Sigmoid colon (tissue), 7 donors: ENCODE results near the gene CD9. TPM values are rescaled to one million over a fixed set of nuclear protein-coding genes. Genes with fewer than 3 reads are reported as not detected.

Source experiments
- DNase-seq: peaks from one replicate; pipeline ENCODE4 v3.0.0-alpha.2; 2019
- H3K27ac ChIP-seq, 4 donors: fragments of 200-600 bp; sonication (generic); one replicate each; pipeline ENCODE4 v1.5.1; 2016 to 2019; ENCODE audit warnings: mild to moderate bottlenecking in 1 of 4
- H3K27me3 ChIP-seq, 3 donors: fragments of 200-600 bp; sonication (generic); one replicate each; pipeline ENCODE4 v1.5.1; 2019; ENCODE audit warnings: mild to moderate bottlenecking in 1 of 3
- H3K36me3 ChIP-seq, 4 donors: fragments of 200-600 bp; sonication (generic); one replicate each; pipeline ENCODE4 v1.5.1; 2016 to 2019
- H3K4me1 ChIP-seq, 4 donors: fragments of 200-600 bp; sonication (generic); one replicate each; pipeline ENCODE4 v1.5.1; 2017 to 2019
- H3K4me3 ChIP-seq, 4 donors: fragments of 200-600 bp; sonication (generic); one replicate each; pipeline ENCODE4 v1.5.1; 2017 to 2019; ENCODE audit warnings: mild to moderate bottlenecking in 2 of 4, moderate library complexity in 1 of 4
- H3K9me3 ChIP-seq, 4 donors: fragments of 200-600 bp in 3 of 4; sonication (generic) in 3 of 4; one replicate each; pipeline versions ENCODE4 v1.5.1 to v1.6.1; 2013 to 2019
- CTCF ChIP-seq, 4 experiments: fragments of 450-650 bp in 3 of 4; fragments of 200-600 bp in 1 of 4; IDR thresholded peaks; one replicate each; pipeline ENCODE4 v1.5.1; 2016 to 2019; ENCODE audit warnings: antibody characterized with exemption in 4 of 4, mild to moderate bottlenecking in 3 of 4, moderate library complexity in 2 of 4
- EP300 ChIP-seq, 4 donors: sonication (generic); formaldehyde crosslinking; IDR thresholded peaks; one replicate each; pipeline ENCODE4 v1.6.1; 2017; ENCODE audit warnings: antibody characterized with exemption in 4 of 4
- POLR2A ChIP-seq, 2 donors: fragments of 450-650 bp; IDR thresholded peaks; one replicate each; pipeline ENCODE4 v1.6.1; 2016; ENCODE audit warnings: antibody characterized with exemption in 2 of 2, mild to moderate bottlenecking in 2 of 2, moderate library complexity in 2 of 2
- POLR2AphosphoS5 ChIP-seq, 4 donors: sonication (generic); formaldehyde crosslinking; IDR thresholded peaks; one replicate each; pipeline ENCODE4 v1.6.1; 2017; ENCODE audit warnings: antibody characterized with exemption in 4 of 4
- whole genome bisulfite sequencing, 2 donors: extraction: QIAGEN DNeasy Blood & Tissue Kit; methylation state at CpG; one replicate each; pipeline ENCODE4 v1.1.7; 2013; 5-methylcytosine and 5-hydroxymethylcytosine counted together
- intact Hi-C: fragments of 100-400 bp; cut with DNase I; formaldehyde crosslinking; loops from one replicate; pipeline ENCODE4 v1.15.1; 2023
- polyA plus RNA-seq, 3 donors: library from polyadenylated mRNA; stranded (reverse); fragments of 200-250 nt; gene quantifications; one replicate each; pipeline ENCODE4 v1.2.3, GENCODE V29; 2013
- total RNA-seq, 4 donors: library from RNA; depleted of rRNA; stranded (reverse); fragments of >200 nt; gene quantifications; one replicate each; pipeline ENCODE4 v1.1.0, GENCODE V29; 2016
- donor health status: healthy with polysubstance abuse.
- donor health status: Bipolar disorder and iron deficiency.
- donor health status: healthy.

CD9 gene
- total and polyA plus RNA-seq, 7 donors = 180 to 548 (median 335) TPM

DNA sequence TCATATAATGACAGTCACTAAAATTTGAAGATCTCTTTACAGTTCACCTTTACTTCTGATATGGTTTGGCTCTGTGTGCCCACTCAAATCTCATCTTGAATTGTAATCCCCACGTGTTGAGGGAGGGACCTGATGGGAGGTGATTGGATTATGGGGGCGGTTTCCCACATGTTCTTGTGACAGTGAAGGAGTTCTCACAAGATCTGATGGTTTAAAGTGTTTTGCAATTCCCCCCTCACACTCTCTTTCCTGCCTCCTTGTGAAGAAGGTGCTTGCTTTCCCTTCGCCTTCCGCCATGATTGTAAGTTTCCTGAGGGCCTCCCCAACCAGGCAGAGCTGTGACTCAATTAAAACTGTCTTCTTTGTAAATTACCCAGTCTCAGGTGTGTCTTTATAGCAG lies 27.3 kb upstream of the CD9 start:
- TF ChIP-seq CTCF (IDR thresholded peaks at IDR 0.05) (no peak), POLR2A (IDR thresholded peaks at IDR 0.05) (no peak), POLR2AphosphoS5 (IDR thresholded peaks at IDR 0.05) (no peak), EP300 (IDR thresholded peaks at IDR 0.05) (no peak)
- WGBS, 2 donors = 70 to 80% methylated on average over 4 of the region's 4 CpGs
- H3K27ac ChIP-seq = peak overlapping the region in 2 of 4 donors; percentile 18 to 58
- H3K4me3 ChIP-seq = no peak overlapping the region
- intact Hi-C loops = no loop called here
- DNase-seq = no peak
- H3K4me1 ChIP-seq = peaks cover 0 to 6% (median 3%) of the 10 kb centered on the region in 4 donors
- no peaks in the 10 kb centered on the region for H3K9me3 ChIP-seq
- no peaks in the 10 kb centered on the region for H3K27me3 ChIP-seq
- H3K36me3 ChIP-seq = no peaks in the 10 kb centered on the region

- no peaks in the 10 kb centered on the region for H3K9me3 ChIP-seq
- DNase-seq = no peak
- H3K27ac ChIP-seq = no peak overlapping the region
- intact Hi-C loops = no loop called here
- TF ChIP-seq EP300 (IDR thresholded peaks at IDR 0.05) = no peak
- TF ChIP-seq CTCF (IDR thresholded peaks at IDR 0.05) = no peak
- TF ChIP-seq POLR2AphosphoS5 (IDR thresholded peaks at IDR 0.05) = no peak
- TF ChIP-seq POLR2A (IDR thresholded peaks at IDR 0.05) = no peak
- no peaks in the 10 kb centered on the region for H3K36me3 ChIP-seq
- no peaks in the 10 kb centered on the region for H3K27me3 ChIP-seq
- no peak overlapping the region for H3K4me3 ChIP-seq
- 87 to 92% methylated on average over 10 of the region's 10 CpGs for WGBS, 2 donors
- H3K4me1 ChIP-seq = peaks cover 0 to 28% (median 24%) of the 10 kb centered on the region in 4 donors
Measured at GRCh38 chr12:6177642-6178358, 22.4 kb upstream of the CD9 start.

- intact Hi-C loops = no loop called here
- Histone ChIP-seq H3K27me3 (no peaks in the 10 kb centered on the region), H3K4me1 (peaks cover 0 to 41% (median 38%) of the 10 kb centered on the region in 4 donors), H3K36me3 (no peaks in the 10 kb centered on the region), H3K4me3 (no peak overlapping the region), H3K27ac (peak overlapping the region; percentile 43 to 72 (median 53)), H3K9me3 (no peaks in the 10 kb centered on the region)
- TF ChIP-seq CTCF (IDR thresholded peaks at IDR 0.05) = no peak
- TF ChIP-seq EP300 (IDR thresholded peaks at IDR 0.05) = no peak
- 75 to 81% methylated on average over 10 of the region's 10 CpGs for WGBS, 2 donors
- DNase-seq = no peak
Measured at GRCh38 chr12:6178981-6179761, 21.0 kb upstream of the CD9 start.

DNA sequence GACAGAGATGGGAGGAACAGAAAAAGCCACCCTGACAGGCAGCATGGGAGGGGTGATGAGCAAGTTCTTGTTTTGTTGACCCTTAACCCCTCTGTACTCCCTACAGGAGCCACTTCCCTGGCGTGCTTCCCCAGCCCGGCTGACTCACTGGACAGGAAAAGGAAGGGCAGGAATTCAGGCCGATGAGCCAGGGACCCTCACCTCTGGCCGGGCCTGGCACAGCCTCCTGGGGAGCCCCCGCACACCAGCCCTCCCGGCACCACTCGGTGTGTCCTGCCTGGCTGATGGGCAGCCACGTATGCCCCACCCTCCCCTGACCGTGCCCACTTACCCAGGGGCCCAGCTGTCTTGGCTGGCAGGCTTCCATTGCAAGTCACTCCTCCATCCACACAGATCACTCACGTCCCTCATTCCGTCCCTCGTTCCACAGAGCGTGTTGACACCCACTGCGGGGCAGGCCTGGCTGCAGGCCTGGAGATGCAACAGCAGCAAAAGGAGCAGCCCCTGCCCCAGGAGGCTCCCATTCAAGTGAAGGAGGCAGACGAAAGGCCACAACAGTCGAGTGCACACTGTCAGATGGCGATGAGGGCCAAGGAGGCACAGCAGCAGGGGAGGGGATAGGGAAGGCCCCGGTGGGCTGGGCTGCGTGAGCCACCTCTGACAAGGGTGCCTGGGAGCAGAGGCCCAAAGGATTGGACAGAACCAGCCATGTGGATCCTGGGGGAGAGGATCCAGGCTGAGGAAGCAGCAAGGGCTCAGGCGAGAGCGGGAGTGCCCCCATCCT lies 19.7 kb upstream of the CD9 start:
- WGBS, 2 donors = 65 to 79% methylated on average over 21 of the region's 21 CpGs
- Histone ChIP-seq H3K27me3 (no peaks in the 10 kb centered on the region), H3K4me1 (peaks cover 0 to 44% (median 40%) of the 10 kb centered on the region in 4 donors), H3K36me3 (no peaks in the 10 kb centered on the region), H3K9me3 (no peaks in the 10 kb centered on the region), H3K4me3 (no peak overlapping the region), H3K27ac (peak overlapping the region; percentile 43 to 72 (median 53))
- peak; percentile 80 for DNase-seq
- TF ChIP-seq POLR2AphosphoS5 (IDR thresholded peaks at IDR 0.05) = peak in 1 of 4 donors; percentile 27
- TF ChIP-seq EP300 (IDR thresholded peaks at IDR 0.05) = no peak
- intact Hi-C loops = loop anchor here (5.0 kb wide), 3 partner anchors 98 to 193 kb away; no protein-coding TSS in a partner anchor
